Prostate gland (tissue), 2 donors: Measurements from ENCODE around the gene SLIT1. TPM values are rescaled to one million over a fixed set of nuclear protein-coding genes. Genes with fewer than 3 reads are reported as not detected.

Experiments
- DNase-seq: peaks from one replicate; pipeline ENCODE4 v3.0.0-alpha.2; 2019; ENCODE audit warnings: low spot score
- H3K27ac ChIP-seq, 2 donors: fragments of 200-600 bp; sonication (generic); 2 replicates each; pipeline ENCODE4 v1.5.1; 2017 to 2019
- H3K27me3 ChIP-seq: fragments of 200-600 bp; sonication (generic); replicated peaks from 2 replicates; pipeline ENCODE4 v1.5.1; 2019; ENCODE audit not compliant: insufficient read depth
- H3K36me3 ChIP-seq, 2 donors: fragments of 200-600 bp; sonication (generic); 1 replicate in 1 of 2; 2 replicates in 1 of 2; pipeline versions ENCODE4 v1.5.1 to v1.8.1; 2017 to 2019
- H3K4me1 ChIP-seq: fragments of 200-600 bp; sonication (generic); replicated peaks from 2 replicates; pipeline ENCODE4 v1.5.1; 2019
- H3K4me3 ChIP-seq, 2 donors: fragments of 200-600 bp; sonication (generic); 2 replicates each; pipeline ENCODE4 v1.5.1; 2017 to 2019
- H3K9me3 ChIP-seq: fragments of 200-600 bp; sonication (generic); 2 replicates; pipeline ENCODE4 v1.5.1; 2017
- POLR2A ChIP-seq: fragments of 450-650 bp; IDR thresholded peaks from one replicate; pipeline ENCODE4 v1.6.1; 2016; ENCODE audit warnings: antibody characterized with exemption, mild to moderate bottlenecking
- POLR2AphosphoS5 ChIP-seq: sonication (generic); formaldehyde crosslinking; IDR thresholded peaks from one replicate; pipeline ENCODE4 v1.6.1; 2017; ENCODE audit warnings: antibody characterized with exemption
- whole genome bisulfite sequencing: methylation state at CpG from one replicate; pipeline ENCODE4 v1.1.5; 2018; 5-methylcytosine and 5-hydroxymethylcytosine counted together
- intact Hi-C: fragments of 100-400 bp; cut with DNase I; formaldehyde crosslinking; loops from one replicate; pipeline ENCODE4 v1.14.2; 2022
- total RNA-seq, 2 donors: library from RNA; depleted of rRNA; stranded (reverse); fragments of >200 nt; gene quantifications; one replicate each; pipeline ENCODE4 v1.1.0, GENCODE V29; 2016
- TF ChIP-seq, protein P1 (sequence below), 4 experiments: fragments of 200-600 bp in 2 of 4; fragments of 450-650 bp in 2 of 4; sonication (generic) in 2 of 4; IDR thresholded peaks; 1 replicate in 3 of 4; 2 replicates in 1 of 4; pipeline ENCODE4 v1.5.1; 2016 to 2019; ENCODE audit warnings: antibody characterized with exemption in 4 of 4, mild to moderate bottlenecking in 2 of 4, moderate library complexity in 2 of 4

Gene SLIT1
- total RNA-seq, 2 donors from 2014 or later, result 0.59 to 0.91 TPM

DNA sequence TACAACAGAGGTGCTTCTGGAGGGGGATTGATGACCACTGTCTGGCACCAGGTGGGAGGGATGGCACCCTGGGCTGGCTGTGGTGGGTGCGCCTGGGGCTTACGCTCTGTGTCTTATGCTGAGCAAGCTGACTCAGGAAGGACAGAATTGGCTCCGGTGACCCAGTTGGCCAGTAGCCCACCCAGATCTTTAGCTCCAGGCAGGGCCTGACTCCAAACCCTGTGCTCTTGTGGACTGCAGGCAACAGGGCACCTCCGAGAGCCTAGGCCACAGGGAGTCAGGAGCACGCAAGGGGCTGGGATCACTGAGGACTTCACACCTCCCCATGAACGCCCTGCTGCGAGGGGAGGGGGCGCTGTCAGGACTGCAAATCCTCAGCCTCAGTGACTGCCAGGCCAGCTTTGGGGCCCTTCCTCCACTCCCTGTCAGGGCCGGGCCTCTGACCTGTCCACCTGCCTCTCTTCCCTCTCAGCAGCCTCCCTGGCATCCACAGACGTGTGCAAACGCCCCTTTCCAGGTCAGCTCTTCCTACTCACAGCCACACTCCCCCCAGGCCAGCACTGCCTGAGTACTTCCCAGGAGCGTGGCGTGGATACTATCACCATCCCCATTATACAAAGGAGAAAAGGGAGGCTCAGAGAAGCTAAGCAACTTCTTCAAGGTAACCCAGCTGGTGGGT lies 118.7 kb downstream of the SLIT1 start:
- no peaks in the 10 kb centered on the region for H3K27me3 ChIP-seq

DNA sequence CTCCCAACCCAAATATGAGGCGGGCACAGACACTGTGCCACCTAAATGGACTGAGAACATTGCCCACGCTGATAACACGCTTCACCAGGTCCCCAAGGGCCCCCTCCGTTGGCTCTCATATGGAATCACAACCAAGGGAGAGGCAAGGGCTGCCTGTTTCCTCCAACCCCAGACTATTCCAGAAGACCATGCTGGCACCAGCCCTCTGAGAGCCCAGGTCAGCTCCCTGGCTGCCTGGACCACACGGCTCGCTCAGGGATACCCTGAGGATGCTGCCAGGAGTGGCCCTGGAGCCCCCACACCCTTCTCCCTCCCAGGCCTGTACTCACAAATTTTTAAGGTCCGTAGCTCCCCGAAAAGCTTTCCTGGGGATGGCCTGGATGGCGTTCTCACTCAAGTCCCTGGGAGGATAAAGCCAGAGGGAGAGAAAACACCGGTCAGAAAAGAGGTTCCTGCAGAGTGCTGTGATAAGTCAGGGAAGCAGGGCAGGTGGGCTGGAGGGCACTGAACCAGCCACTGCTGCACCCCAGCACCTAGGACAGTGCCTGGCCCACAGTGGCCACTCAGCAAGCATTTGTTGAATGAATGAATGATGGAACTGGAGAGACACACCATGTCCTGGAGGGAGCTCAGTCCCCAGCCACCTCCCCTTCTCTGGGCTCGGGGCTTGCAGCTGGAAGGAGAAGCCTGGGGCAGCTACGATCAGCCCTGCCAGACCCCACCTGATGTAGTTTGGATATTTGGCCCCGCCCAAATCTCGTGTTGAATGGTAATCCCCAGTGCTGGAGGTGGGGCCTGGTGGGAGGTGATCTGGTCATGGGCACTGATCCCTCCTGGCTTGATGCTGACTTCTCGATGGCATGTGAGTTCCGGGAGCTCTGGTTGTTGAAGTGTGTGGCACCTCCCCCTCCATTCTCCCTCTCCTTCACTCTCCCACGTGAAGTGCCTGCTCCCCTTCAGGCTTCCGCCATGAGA lies 119.8 kb downstream of the SLIT1 start:
- H3K27me3 ChIP-seq, result no peaks in the 10 kb centered on the region
- intact Hi-C loops, result no loop called here
- WGBS, result 73% methylated on average over 18 of the region's 18 CpGs
- TF ChIP-seq, protein P1, sequence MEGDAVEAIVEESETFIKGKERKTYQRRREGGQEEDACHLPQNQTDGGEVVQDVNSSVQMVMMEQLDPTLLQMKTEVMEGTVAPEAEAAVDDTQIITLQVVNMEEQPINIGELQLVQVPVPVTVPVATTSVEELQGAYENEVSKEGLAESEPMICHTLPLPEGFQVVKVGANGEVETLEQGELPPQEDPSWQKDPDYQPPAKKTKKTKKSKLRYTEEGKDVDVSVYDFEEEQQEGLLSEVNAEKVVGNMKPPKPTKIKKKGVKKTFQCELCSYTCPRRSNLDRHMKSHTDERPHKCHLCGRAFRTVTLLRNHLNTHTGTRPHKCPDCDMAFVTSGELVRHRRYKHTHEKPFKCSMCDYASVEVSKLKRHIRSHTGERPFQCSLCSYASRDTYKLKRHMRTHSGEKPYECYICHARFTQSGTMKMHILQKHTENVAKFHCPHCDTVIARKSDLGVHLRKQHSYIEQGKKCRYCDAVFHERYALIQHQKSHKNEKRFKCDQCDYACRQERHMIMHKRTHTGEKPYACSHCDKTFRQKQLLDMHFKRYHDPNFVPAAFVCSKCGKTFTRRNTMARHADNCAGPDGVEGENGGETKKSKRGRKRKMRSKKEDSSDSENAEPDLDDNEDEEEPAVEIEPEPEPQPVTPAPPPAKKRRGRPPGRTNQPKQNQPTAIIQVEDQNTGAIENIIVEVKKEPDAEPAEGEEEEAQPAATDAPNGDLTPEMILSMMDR (IDR thresholded peaks at IDR 0.05), result no peak
- no peak for TF ChIP-seq POLR2A
- no peak for TF ChIP-seq POLR2AphosphoS5
- no peaks in the 10 kb centered on the region for H3K9me3 ChIP-seq
- H3K27ac ChIP-seq, result no peak overlapping the region
- H3K36me3 ChIP-seq, result no peaks in the 10 kb centered on the region
- H3K4me1 ChIP-seq, result no peaks in the 10 kb centered on the region
- no peak for DNase-seq
- H3K4me3 ChIP-seq, result no peak overlapping the region

More for the DNA sequence above, 118.7 kb downstream of the SLIT1 start:
- intact Hi-C loops, result no loop called here
- Histone ChIP-seq H3K36me3 (no peaks in the 10 kb centered on the region), H3K27ac (no peak overlapping the region), H3K4me3 (no peak overlapping the region), H3K4me1 (no peaks in the 10 kb centered on the region), H3K9me3 (no peaks in the 10 kb centered on the region)
- WGBS, result 85% methylated on average over 13 of the region's 13 CpGs
- DNase-seq, result no peak
- no peak for TF ChIP-seq POLR2AphosphoS5
- no peak for TF ChIP-seq POLR2A
- TF ChIP-seq, protein P1 (IDR thresholded peaks at IDR 0.05), result no peak

DNA sequence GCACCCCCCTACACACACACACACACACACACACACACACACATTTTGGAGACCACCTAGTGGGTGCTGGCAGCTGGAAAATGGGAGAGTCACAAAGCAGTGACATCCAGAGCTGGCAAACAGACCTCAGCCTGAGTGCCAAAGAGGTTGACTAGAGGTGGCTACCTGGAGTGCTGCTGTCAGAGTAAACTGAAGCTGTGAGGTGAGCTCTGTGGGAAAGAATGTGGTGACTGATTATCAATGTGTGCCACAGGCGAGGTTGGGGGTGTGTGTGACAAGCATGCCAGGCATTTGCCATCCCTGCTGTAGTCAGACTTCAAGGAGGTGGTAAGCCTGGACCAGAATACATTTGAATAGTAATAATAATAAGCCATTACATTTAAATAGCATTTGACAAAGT lies 120.6 kb downstream of the SLIT1 start:
- DNase-seq, result no peak
- H3K36me3 ChIP-seq, result no peaks in the 10 kb centered on the region
- WGBS, result 46% methylated on average over 1 of the region's 1 CpG
- intact Hi-C loops, result no loop called here
- H3K9me3 ChIP-seq, result no peaks in the 10 kb centered on the region
- TF ChIP-seq, protein P1 (IDR thresholded peaks at IDR 0.05), result no peak
- TF ChIP-seq POLR2AphosphoS5 (no peak), POLR2A (no peak)
- no peaks in the 10 kb centered on the region for H3K27me3 ChIP-seq
- H3K27ac ChIP-seq, result no peak overlapping the region
- H3K4me3 ChIP-seq, result no peak overlapping the region
- H3K4me1 ChIP-seq, result no peaks in the 10 kb centered on the region

DNA sequence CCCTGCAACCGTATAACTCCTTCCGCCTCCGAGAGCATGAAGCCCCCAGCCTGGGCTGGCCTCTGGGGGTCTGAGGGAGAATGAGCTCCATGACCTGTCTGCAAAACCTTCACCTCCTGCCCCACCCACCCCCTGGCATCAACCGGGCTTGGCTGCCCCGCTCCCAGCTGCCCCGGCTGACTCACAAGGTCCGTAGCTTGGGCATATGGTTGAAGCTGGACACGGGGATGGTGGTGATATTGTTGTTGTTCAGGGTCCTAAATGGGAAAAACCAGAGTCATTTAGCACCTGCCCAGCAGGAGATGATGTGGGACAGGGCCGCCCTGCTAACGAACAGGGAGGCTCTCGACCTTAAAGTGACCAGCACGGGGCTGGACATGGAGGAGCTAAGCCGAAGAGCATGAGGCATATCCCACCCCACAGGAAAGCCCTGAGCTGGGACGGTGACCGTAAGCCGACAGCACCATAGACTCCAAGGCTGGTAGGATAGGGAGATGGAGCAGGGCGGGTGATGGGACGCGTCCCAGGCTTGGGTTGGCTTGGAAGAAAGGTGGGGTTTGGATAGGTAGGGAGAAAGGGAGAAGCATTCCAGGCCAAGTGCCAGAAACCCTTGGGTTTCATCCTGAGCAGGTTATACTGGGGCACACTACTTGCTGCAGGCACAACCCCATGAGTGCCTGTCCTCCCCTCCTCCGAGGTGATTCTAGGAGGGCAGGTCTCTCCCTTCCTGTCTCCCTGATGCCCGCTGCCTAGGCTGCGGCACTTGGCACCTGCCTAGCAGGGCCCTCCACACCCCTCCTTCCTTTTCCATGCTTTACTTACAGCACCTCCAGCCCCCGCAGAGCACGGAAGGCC lies 121.5 kb downstream of the SLIT1 start:
- Histone ChIP-seq H3K36me3 (no peaks in the 10 kb centered on the region), H3K4me3 (no peak overlapping the region), H3K4me1 (no peaks in the 10 kb centered on the region), H3K27ac (no peak overlapping the region), H3K9me3 (no peaks in the 10 kb centered on the region), H3K27me3 (no peaks in the 10 kb centered on the region)
- WGBS, result 74% methylated on average over 24 of the region's 24 CpGs
- intact Hi-C loops, result no loop called here
- no peak for DNase-seq
- TF ChIP-seq POLR2AphosphoS5 (no peak), POLR2A (no peak)
- TF ChIP-seq, protein P1 (IDR thresholded peaks at IDR 0.05), result no peak
